ENCODE data around the gene DEPP1.

Gene DEPP1

DNA sequence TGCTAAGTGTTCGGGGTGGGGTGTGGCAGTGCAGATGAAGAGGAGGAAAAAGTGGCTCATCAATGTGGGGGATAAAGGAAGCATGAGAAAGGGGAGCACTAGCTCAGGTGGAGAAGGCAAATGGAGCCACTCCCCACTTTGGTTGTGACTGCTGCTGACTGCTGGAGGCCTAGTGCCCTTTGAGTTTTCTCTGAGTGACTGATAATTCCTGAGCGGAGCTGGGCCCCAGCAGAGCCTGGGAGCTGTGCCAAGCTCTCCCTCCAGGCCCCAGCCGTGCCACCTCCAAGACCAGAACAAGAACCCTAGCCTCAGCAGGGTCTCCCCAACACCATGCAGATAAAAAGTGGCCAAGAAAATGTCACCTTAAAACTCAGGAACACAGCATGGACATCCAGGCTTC, 28.7 kb downstream of the DEPP1 start:
- H3K4me3 ChIP-seq (replicated peaks; ENCODE audit: insufficient read depth, low read length): no peak overlapping the region
- TF ChIP-seq GABPA (IDR thresholded peaks at IDR 0.05; ENCODE audit: low read depth) (no peak), POLR2AphosphoS5 (IDR thresholded peaks at IDR 0.05; ENCODE audit: low read depth) (no peak), SPI1 (IDR thresholded peaks at IDR 0.05; ENCODE audit: borderline replicate concordance, low read depth) (no peak)
- TF ChIP-seq, protein P1, sequence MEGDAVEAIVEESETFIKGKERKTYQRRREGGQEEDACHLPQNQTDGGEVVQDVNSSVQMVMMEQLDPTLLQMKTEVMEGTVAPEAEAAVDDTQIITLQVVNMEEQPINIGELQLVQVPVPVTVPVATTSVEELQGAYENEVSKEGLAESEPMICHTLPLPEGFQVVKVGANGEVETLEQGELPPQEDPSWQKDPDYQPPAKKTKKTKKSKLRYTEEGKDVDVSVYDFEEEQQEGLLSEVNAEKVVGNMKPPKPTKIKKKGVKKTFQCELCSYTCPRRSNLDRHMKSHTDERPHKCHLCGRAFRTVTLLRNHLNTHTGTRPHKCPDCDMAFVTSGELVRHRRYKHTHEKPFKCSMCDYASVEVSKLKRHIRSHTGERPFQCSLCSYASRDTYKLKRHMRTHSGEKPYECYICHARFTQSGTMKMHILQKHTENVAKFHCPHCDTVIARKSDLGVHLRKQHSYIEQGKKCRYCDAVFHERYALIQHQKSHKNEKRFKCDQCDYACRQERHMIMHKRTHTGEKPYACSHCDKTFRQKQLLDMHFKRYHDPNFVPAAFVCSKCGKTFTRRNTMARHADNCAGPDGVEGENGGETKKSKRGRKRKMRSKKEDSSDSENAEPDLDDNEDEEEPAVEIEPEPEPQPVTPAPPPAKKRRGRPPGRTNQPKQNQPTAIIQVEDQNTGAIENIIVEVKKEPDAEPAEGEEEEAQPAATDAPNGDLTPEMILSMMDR (IDR thresholded peaks at IDR 0.05; ENCODE audit: insufficient read depth, low read length): no peak
- TF ChIP-seq, protein P2, sequence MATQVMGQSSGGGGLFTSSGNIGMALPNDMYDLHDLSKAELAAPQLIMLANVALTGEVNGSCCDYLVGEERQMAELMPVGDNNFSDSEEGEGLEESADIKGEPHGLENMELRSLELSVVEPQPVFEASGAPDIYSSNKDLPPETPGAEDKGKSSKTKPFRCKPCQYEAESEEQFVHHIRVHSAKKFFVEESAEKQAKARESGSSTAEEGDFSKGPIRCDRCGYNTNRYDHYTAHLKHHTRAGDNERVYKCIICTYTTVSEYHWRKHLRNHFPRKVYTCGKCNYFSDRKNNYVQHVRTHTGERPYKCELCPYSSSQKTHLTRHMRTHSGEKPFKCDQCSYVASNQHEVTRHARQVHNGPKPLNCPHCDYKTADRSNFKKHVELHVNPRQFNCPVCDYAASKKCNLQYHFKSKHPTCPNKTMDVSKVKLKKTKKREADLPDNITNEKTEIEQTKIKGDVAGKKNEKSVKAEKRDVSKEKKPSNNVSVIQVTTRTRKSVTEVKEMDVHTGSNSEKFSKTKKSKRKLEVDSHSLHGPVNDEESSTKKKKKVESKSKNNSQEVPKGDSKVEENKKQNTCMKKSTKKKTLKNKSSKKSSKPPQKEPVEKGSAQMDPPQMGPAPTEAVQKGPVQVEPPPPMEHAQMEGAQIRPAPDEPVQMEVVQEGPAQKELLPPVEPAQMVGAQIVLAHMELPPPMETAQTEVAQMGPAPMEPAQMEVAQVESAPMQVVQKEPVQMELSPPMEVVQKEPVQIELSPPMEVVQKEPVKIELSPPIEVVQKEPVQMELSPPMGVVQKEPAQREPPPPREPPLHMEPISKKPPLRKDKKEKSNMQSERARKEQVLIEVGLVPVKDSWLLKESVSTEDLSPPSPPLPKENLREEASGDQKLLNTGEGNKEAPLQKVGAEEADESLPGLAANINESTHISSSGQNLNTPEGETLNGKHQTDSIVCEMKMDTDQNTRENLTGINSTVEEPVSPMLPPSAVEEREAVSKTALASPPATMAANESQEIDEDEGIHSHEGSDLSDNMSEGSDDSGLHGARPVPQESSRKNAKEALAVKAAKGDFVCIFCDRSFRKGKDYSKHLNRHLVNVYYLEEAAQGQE (IDR thresholded peaks at IDR 0.05; ENCODE audit: insufficient replicate concordance, low read depth): no peak
- no peak overlapping the region for H3K27ac ChIP-seq (replicated peaks)
- no peak for DNase-seq (ENCODE audit: low read depth in 1 of 2, low spot score in 1 of 2)
- H3K27me3 ChIP-seq (ENCODE audit: insufficient read depth, poor library complexity, severe bottlenecking): no peaks in the 10 kb centered on the region

DNA sequence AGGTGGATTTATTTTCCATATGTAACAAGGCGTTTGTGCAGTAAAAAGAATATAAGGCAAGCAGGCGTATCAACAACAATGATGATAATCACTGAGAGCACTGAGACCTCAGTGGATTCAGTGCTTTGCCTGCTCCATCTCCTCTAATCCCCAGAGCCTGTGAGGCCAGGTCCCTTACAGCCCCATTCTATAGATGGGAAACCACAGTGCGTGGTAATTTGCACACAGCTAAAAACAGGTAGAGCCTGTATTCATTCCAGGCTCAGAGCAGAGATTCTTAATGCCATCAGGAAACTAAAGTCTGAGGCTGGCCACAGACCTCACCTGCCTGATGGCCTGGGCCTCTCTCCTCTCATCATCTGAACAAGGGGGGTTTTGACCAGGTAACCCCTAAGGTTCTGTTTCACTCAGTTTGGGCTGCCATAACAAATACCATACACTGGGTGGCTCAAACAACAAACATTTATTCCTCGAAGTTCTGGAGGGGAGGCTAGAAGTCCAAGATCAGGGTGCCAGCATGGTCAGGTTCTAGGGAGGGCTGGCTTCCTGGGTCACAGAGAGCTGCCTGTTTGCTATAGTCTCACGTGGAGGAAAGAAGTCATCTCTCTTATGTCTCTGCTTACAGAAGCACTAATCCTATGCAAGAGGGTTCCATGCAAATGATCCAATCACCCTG, 29.3 kb downstream of the DEPP1 start:
- Histone ChIP-seq H3K4me3 (replicated peaks; ENCODE audit: insufficient read depth, low read length) (no peak overlapping the region), H3K27ac (replicated peaks) (peak overlapping the region; percentile 46), H3K27me3 (ENCODE audit: insufficient read depth, poor library complexity, severe bottlenecking) (no peaks in the 10 kb centered on the region)
- TF ChIP-seq, protein P1 (IDR thresholded peaks at IDR 0.05; ENCODE audit: insufficient read depth, low read length): no peak
- no peak for TF ChIP-seq POLR2AphosphoS5 (IDR thresholded peaks at IDR 0.05; ENCODE audit: low read depth)
- no peak for TF ChIP-seq GABPA (IDR thresholded peaks at IDR 0.05; ENCODE audit: low read depth)
- TF ChIP-seq SPI1 (IDR thresholded peaks at IDR 0.05; ENCODE audit: borderline replicate concordance, low read depth): no peak
- TF ChIP-seq, protein P2 (IDR thresholded peaks at IDR 0.05; ENCODE audit: insufficient replicate concordance, low read depth): no peak
- no peak for DNase-seq (ENCODE audit: low read depth in 1 of 2, low spot score in 1 of 2)

DNA sequence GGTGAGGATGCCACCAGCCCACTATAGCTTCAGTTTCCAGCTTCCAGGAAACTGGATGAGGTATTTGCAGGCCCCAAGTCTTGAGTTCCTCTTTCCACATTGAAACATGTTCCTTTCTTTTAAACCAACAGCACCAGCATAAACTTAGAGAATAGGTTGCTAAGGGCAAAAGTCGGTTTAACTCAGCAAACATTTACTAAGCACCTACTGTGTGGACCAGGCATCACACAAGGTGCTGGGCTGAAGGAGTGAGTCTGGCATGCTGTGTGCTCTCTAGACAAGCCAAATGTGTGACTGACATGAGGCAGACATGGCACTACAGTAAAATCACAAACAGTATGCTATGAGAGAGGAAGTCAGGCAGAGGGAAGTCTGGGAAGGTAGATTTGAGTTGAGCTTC, 30.0 kb downstream of the DEPP1 start:
- DNase-seq (ENCODE audit: low read depth in 1 of 2, low spot score in 1 of 2): no peak
- TF ChIP-seq, protein P2 (IDR thresholded peaks at IDR 0.05; ENCODE audit: insufficient replicate concordance, low read depth): no peak
- TF ChIP-seq SPI1 (IDR thresholded peaks at IDR 0.05; ENCODE audit: borderline replicate concordance, low read depth) (peak; percentile 73), GABPA (IDR thresholded peaks at IDR 0.05; ENCODE audit: low read depth) (no peak), POLR2AphosphoS5 (IDR thresholded peaks at IDR 0.05; ENCODE audit: low read depth) (0 out of 2 replicates have a peak, but pooled peaks have one; percentile 17)
- Histone ChIP-seq H3K4me3 (replicated peaks; ENCODE audit: insufficient read depth, low read length) (no peak overlapping the region), H3K27ac (replicated peaks) (peak overlapping the region; percentile 46), H3K27me3 (ENCODE audit: insufficient read depth, poor library complexity, severe bottlenecking) (no peaks in the 10 kb centered on the region)

Measured in HL-60 (cell line).